Endothelial cell of hepatic sinusoid (primary cell): ENCODE data around the gene HSD17B3.
"Not testable (repeated sequence)": the region's sequence is repeated elsewhere in the genome, so short reads cannot be mapped to it uniquely, and the experiment has no call there.

Experiments used
- in situ Hi-C: cut with HindIII; loops from 2 replicates; pipeline ENCODE4 v1.10.0; 2017; ENCODE audit warnings: low sequenced_read_pairs

The HSD17B3 gene

DNA sequence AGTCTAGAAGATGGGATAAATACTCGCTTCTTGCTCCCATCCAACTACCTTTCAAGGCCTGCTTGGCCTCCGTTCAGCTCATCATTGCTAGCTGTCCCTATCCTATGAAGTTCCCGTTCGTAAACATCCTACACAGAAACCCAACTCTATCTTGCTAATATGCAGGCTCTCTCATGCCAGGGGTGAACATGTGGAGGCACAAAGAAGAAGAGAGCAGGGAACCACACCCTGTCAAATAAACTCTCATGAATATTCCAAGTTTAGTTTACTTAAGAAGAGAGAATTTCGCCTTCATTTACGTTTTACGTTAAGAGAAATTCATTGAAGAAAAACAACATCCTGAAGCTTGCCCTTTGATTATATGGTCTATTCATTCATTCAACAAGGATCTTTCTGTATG, 7.9 kb upstream of the HSD17B3 start:
- in situ Hi-C loops, result no loop called here

- in situ Hi-C loops, result not testable (repeated sequence)
Measured at GRCh38 chr9:96306958-96307357, 5.0 kb upstream of the HSD17B3 start.

DNA sequence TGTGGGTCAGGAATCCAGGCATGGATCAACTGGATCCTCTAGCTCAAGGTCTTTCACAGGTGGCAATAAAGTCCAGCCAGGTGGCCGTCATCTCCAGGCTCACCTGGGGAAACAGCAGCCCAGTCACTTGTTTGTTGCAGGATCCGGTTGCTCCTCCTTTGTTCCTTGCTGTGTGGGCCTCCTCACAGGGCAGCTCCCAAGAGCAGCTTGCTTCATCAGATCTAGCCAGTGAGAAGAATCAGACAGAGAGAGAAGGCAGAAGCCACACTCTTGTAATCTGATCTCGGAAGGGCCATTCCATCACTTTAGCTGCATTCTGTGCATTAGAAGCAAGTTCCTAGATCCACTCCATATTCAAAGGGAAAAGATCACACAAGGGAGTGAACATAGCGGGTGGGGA, 3.2 kb upstream of the HSD17B3 start:
- in situ Hi-C loops, result no loop called here

DNA sequence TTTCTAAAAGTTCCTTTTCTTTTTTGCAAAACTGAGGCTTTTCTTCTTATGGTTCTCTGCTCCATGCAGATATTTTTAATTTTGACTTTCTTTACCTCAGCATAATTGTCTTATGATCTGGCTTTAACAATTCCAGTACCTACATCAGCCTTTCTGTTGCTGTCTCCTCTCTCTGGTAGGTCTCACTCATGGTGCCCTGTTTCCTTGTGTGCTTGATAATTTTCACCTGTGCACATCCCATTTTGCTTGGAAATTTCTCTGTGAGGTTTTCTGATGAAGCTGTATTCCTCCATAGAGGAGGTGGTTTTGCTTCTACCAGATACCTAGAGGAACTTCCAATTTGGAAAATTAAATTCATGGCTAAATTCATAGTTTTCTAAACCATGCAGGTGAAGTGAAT, 2.3 kb upstream of the HSD17B3 start:
- in situ Hi-C loops, result no loop called here

DNA sequence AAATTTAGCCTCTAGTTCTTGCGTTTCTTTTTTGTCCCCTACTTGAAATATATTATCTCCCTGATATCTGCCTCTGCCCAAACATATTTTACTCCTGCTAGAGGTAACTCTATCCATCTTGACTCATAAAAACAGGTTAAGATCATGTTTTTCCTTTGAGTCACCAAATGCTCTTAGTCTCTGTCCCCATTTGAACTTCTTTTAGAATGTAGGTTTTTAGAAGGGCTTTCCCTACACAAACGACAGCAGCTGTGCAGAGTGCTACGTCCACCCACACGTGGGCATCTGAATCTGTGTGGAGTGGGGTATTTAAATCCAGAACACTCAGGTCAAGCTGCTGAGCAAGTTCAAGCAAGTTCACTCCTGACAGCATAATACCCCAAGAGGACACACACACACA, 2.2 kb downstream of the HSD17B3 start:
- in situ Hi-C loops, result no loop called here

DNA sequence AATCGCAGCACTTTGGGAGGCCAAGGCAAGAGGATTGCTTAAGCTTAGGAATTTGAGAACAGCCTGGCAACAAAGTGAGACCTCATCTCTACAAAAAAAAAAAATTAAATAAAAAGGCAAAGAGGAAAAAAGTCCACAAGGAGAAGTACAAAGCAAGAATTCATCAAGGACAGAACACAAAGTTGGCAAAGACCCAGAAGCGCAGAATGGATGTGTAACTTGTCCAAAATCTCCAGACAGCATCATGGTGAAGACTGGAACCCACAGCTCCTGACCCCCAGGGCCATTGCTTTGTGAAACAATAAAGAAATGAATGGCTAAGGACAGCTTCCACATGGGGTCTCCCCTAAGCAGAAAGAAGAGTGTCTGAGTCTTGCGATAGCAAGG, 7.8 kb downstream of the HSD17B3 start:
- in situ Hi-C loops, result no loop called here

DNA sequence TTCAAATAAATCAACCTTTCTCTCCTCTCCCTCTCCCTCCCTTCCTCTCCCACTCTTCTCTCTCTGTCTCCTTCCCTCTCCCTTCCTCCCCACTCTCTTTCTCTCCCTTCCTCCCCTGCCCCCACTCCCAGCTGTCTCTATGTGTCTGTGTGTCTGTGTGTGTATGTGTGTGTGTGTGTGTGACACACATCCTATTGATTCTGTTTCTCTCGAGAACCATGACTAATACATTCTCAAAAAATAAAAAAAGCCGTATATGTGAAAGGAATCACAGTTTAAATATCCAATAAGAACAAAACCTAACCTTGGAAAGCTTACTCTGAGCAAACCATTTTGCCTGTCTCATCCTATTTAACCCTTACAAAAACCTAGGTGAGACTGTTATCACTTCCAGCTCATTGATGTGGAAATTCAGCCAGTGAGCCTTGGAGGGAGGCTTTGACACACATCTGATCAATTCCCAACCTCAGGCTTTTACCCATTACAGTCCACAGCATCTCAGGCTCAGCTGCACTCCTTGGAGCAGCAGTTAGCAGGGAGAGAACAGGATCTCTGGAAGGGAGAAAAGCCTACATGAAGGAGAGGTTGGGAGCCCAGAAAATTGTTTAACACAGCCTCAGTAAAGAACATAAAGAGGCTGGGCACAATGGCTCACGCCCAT, 8.3 kb downstream of the HSD17B3 start:
- in situ Hi-C loops, result no loop called here

- in situ Hi-C loops, result no loop called here
Measured at GRCh38 chr9:96289392-96289791, 12.6 kb downstream of the HSD17B3 start.

GRCh38 chr9:96281641-96282040, 20.3 kb downstream of the HSD17B3 start:
- in situ Hi-C loops, result no loop called here

- in situ Hi-C loops, result no loop called here
Measured at GRCh38 chr9:96279932-96280331, 22.0 kb downstream of the HSD17B3 start.

- in situ Hi-C loops, result no loop called here
Measured at GRCh38 chr9:96274939-96275338, 27.0 kb downstream of the HSD17B3 start.

DNA sequence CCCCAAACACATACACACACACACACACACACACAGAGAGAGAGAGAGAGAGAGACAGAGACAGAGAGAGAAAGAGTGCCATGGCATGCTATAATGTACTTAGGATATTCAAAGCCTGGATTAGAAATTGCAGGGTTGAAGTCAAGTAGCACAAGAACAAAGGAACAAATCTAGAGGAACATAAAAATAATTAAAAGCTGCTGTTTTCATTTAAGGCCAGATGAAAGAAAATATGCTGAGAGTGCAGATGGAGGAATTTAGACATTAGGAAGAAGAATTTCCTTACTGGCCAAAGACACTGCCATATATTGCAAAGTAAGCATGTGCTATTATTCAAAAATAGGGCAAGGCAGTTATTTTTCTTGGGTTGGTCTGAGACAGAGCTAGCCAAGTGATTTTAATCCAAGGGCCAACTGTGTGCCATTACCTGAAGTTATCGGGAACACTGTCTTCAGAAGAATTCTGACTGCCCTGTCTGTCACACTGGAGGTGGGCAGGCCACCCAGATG, 31.7 kb downstream of the HSD17B3 start:
- in situ Hi-C loops, result no loop called here

DNA sequence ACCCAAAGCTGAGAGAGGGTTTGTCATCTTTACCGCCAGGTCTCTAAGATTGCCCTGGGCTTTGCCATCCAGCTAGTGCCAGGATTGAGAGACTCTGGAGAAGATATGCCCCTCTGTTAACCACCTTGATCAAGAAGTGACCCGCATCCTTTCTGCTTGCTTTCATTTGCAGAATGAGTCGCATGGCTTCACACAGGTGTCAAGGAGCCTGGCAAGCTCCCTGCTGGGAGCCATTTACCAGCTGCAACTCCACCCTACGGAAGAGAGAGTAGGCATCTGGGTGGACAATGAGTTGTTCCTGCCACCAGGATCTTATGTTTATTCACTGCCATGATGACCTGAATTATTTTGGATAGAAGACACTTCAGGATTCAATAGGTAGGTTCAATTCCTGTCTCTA, 43.0 kb downstream of the HSD17B3 start:
- in situ Hi-C loops, result no loop called here

- in situ Hi-C loops, result no loop called here
Measured at GRCh38 chr9:96256800-96257199, 45.2 kb downstream of the HSD17B3 start.

DNA sequence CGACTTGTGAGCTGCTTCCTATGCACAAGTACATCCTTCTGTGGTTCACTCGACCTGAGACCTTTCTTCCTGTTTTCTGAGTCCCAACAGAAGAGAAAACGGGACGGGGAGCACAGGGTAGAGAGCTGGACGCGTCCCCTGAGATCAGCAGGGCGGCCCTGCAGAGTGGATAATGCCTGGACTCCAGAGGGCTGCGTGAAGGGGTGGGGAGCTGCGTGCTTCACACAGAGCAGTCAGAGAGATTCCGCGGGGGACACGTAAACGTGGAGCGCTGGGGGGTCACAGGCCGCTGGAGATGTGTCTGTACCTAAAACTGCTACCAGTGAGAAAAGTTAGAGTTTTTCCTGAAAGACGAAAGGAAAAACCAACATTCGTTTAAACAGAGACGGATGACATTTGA, 46.3 kb downstream of the HSD17B3 start:
- in situ Hi-C loops, result no loop called here

- in situ Hi-C loops, result no loop called here
Measured at GRCh38 chr9:96253059-96253696, 48.8 kb downstream of the HSD17B3 start.

DNA sequence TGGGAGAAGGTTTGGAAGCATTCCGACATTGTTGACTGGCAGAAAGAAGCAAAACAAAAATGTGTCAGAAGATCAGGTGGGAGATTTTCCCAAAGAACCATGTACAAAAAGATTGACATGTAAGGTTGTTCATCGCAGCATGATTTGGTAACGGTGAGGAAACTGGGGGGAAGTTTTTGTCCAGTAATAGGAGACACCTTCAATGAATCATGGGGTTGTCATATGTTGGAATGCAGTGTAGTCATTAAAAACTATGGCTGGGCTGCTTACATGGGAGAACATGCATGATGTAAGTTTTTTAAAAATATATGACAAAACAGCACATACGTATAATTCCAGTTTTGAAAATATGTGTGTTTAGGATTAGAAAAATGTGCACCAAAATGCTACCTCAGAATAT, 50.5 kb downstream of the HSD17B3 start:
- in situ Hi-C loops, result no loop called here

DNA sequence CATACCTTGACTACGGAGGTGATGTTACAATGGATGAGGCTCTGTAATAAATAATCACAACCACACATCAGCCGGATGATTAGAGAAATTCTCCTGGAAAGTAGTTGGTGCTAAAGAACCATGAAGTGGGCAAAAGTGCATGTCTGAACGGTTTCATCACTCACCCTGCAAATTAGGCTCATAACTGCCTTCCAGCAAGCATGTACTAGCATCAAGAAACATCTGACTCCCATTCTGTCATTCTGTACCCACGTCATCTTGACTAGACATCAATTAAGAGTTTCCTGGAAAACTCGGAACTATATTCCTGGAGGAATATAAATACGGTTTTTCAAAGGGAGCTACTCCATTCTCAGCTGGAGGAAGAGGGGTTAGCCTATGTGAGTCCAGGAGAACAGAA, 52.2 kb downstream of the HSD17B3 start:
- in situ Hi-C loops, result no loop called here

DNA sequence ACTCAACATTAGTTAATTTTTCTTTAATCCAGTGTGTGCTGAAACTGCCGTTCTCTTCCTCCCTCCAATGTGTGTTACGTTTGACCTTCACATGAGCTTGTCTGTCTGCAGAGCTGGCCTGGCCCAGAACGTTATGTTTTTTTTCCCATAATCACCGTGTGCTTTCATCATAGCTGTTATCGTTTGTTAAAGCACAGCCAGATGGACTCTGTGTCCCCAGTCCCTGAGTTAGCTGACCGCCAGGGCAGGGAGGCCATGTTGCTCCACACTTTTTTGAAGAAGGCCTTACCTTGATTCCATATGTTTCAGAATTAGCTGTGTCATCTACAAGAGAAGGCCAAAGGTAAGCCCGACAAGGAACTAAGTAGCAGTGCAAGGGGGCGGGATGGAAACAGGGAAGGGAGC, 55.7 kb downstream of the HSD17B3 start:
- in situ Hi-C loops, result no loop called here

DNA sequence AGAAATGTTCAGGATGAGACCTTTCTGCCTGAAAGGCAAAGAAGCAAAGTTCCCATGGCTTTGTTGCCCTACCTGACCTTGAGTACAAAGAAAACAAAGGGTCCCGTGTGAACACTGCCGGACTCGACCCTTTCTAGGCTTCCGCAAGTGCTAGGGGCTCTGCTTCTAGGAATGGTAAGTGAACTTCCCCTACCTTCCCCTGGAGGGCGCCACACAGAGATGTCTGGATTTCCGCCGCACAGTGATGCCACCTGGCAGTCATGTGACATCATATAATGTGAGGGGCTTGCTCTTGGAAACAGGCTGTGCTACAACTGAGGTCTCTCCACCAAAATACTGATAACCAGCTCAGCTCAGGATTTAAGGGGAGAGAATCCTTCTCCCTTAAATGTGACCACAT, 56.6 kb downstream of the HSD17B3 start:
- in situ Hi-C loops, result no loop called here

DNA sequence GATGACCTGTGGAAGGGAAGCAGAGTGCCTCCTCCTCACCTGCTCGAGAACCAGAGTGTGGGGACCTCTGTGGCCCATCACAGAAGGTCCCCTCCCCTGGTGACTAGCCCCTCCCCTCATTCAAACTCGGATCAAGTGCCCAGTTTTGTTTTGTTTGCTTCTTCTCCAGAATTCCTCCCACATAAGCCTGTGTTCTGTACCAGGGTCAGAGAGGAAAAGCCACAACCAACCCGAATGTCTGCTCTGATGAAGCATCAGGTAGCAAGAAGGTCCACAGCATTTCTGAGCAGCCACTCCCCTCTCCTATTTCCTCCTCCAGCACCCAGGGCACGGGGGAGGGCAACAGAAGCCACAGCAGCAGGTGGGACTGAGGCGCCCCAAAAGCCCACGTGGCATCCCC, 58.2 kb downstream of the HSD17B3 start:
- in situ Hi-C loops, result no loop called here

DNA sequence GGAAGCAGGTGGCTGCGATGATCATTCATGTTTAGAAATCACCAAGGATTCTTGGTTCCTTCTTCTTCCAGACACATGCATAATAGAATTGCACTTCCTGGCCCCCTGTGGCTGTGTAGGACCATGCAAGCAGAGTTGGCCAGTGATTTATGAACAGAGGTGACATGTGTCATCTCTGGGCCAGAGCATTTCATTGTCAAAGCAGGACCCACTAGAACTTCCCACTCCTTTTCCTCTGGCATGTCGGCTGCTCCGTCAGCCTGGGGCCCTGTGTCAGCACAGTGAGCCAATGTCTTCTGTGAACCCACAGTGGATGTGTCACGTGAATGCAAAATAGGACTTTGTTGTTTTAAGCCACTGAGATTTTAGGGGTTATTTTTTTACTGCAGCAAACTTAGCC, 59.2 kb downstream of the HSD17B3 start:
- in situ Hi-C loops, result no loop called here

- in situ Hi-C loops, result no loop called here
Measured at GRCh38 chr9:96241391-96241809, 60.6 kb downstream of the HSD17B3 start.
